Gastroesophageal sphincter (tissue), 3 donors: Measurements from ENCODE around the gene CEP63.

ENCODE experiments used
- CTCF ChIP-seq, 4 experiments: fragments of 200-600 bp in 2 of 4; fragments of 450-650 bp in 2 of 4; sonication (generic) in 1 of 4; IDR thresholded peaks; one replicate each; pipeline ENCODE4 v1.5.1; 2017 to 2019; ENCODE audit warnings: antibody characterized with exemption in 4 of 4, mild to moderate bottlenecking in 2 of 4, moderate library complexity in 2 of 4
- EP300 ChIP-seq: sonication (generic); formaldehyde crosslinking; IDR thresholded peaks from one replicate; pipeline ENCODE4 v1.6.1; 2017; ENCODE audit warnings: antibody characterized with exemption, mild to moderate bottlenecking
- POLR2A ChIP-seq, 2 donors: fragments of 450-650 bp; IDR thresholded peaks; one replicate each; pipeline ENCODE4 v1.6.1; 2017; ENCODE audit warnings: antibody characterized with exemption in 2 of 2, mild to moderate bottlenecking in 2 of 2, moderate library complexity in 1 of 2
- POLR2AphosphoS5 ChIP-seq: sonication (generic); formaldehyde crosslinking; IDR thresholded peaks from one replicate; pipeline ENCODE4 v1.6.1; 2017; ENCODE audit warnings: antibody characterized with exemption

- TF ChIP-seq POLR2A (IDR thresholded peaks at IDR 0.05) (no peak), CTCF (IDR thresholded peaks at IDR 0.05) (no peak), EP300 (no peak), POLR2AphosphoS5 (no peak)
Observed at GRCh38 chr3:134598763-134599545, 113.1 kb downstream of the CEP63 start.
